GM21381 (cell line): ENCODE results near the gene CISH.

Experiments used
- ATAC-seq: cut with Tn5 transposase; IDR thresholded peaks from one replicate; pipeline ENCODE4 v1.9.1; 2021; ENCODE audit warnings: mild to moderate bottlenecking, moderate library complexity; ENCODE audit not compliant: unreplicated experiment

CISH gene

GRCh38 chr3:50611464-50612233 is at the start of gene CISH:
TSS of gene CISH (minus strand) at chr3:50611774. CDS start at chr3:50611650, 124 bp downstream.
- ATAC-seq: peak; percentile 66

DNA sequence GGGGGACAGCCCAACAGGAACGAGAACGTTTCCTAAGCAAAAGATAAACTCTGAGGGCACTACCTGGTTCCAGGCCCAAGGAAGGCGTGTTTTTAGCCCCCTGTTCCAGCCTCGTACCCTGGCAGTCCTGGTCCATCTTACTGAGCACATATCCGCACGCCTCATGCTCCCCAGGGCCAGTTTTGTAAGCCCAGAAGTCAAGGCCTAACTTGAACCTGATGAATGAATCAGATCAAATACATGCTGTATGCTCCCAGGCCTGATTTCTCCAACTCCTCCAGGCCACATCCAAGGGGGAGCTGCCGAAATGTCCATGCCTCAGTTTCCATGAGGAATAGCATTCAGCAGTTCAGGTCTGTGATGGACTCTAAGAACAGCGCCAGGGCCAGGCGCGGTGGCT is 48.8 kb upstream of the CISH start:
- ATAC-seq: no peak

GRCh38 chr3:50658831-50659230 is 47.3 kb upstream of the CISH start:
- ATAC-seq: no peak

GRCh38 chr3:50658416-50658815 is 46.8 kb upstream of the CISH start:
- no peak for ATAC-seq

DNA sequence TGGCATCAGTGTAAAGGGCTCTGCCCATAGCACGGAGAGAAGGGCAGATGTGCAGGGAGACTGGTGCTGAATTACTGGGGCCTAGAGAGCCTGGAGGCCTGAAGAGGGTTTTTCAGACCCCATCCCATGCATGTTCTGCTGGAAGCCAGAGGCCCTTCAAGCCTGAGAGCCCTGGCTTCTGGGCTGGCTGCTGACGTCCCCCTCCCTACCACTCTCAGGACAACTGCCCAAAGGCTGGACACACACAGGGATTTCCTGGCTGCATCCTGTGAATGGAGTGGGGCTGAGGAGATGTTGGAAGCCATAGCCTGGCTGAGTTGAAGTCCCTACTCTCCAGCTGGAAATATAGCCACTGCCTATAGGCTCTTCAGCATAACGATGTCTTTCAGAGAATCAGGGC is 46.2 kb upstream of the CISH start:
- ATAC-seq: no peak

GRCh38 chr3:50657407-50657806 is 45.8 kb upstream of the CISH start:
- no peak for ATAC-seq

GRCh38 chr3:50656417-50657195 is 45.0 kb upstream of the CISH start:
- no peak for ATAC-seq

GRCh38 chr3:50655009-50655830 is 43.6 kb upstream of the CISH start:
- ATAC-seq: no peak

DNA sequence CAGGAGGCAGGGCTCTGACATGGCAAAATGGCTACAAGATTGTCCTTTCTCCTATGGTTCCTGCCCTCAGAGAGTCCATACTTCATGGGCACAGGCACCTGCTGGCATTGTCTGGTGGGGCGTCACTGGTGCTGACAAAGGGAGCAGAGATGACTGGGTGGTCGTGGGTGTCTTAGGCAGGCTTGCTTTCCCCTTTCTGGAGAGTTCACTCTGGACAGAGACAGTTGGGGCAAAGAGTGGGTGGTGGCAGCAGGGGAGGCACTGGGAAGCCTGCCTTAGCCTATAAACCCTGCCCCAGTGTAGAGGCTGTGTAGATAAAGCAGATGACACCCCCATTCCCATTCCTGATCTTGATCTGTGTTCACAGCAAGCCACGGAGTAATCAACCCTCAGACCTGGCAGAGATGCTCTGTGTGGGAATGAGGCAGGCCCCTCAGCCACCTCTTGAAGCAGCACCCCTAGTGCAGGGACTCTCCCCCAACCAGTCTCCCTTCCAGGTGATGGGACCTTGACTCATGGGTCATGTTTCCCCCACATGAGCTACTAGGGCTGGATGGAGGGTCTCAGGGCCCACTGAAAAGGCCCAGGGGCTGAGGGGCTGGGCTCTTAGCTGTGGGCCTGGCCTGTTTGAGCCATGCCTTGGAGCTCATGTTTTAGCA is 42.5 kb upstream of the CISH start:
- no peak for ATAC-seq

- no peak for ATAC-seq
Measured at GRCh38 chr3:50652709-50653108, 41.1 kb upstream of the CISH start.

DNA sequence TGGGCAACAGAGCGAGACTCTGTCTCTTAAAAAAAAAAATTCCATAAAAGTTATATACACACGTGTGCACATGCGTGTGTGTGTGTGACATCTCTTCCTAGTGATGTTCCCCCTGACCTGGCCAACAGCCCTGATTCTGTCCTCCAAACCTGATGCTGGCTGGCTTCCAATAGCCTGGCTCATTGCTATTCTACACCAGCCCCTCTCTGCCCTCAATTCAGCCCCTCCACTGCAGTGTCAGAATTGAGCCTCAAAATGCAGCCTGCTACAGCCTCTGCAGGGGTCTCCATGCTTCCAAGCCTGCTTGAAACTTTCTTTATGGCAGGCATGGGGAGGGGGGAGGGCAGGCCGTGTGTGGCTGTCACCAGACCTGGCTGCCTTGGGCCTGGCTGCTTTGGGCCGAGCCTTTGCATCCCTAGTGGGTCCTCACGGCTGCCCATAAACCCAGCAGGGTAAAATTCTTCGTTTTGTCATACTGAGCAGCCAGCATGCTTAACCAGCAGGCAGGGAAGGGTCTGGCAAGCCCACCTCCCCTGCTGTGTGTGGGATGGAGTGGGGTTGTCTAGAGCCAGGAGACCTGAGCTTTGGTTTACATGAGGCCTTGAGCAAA is 40.5 kb upstream of the CISH start:
- no peak for ATAC-seq

DNA sequence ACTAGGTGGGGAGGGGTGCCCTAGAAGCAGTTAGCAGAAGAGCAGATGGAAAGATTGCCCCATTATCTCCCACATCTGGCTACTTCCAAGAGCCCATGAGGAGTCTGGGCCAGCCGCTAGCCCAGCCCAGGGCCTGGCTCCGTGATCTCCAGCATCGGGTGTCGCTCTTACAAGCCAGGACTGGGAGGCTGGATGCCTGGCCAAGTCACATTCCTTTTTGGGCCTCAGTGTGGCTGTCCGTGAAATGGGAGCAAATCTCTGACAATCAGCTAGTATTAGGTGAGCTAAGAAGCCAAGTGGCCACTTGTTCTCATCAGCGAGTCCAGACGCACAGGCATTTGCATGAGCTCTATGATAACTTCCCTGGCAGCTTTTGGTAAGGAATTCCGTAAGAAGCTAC is 39.9 kb upstream of the CISH start:
- no peak for ATAC-seq

DNA sequence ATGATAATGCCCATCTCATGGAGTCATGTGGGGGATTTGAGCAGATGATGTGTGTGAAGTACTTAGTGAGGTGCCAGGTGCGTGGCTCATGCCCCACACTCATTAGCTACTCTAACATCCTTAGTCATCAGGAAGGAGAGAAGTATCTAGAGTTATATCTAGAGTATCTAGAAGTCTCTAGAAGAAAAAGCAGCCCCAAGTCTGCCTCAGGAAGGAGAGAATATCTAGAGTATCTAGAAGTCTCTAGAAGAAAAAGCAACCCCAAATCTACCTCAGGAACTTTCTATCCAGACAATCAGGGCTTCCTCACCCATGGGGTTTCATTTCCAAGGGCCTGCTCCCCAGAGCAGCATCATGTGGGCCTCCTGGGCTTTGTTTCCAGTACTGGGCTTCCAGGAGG is 38.4 kb upstream of the CISH start:
- ATAC-seq: no peak

- no peak for ATAC-seq
Measured at GRCh38 chr3:50649451-50649931, 37.9 kb upstream of the CISH start.

DNA sequence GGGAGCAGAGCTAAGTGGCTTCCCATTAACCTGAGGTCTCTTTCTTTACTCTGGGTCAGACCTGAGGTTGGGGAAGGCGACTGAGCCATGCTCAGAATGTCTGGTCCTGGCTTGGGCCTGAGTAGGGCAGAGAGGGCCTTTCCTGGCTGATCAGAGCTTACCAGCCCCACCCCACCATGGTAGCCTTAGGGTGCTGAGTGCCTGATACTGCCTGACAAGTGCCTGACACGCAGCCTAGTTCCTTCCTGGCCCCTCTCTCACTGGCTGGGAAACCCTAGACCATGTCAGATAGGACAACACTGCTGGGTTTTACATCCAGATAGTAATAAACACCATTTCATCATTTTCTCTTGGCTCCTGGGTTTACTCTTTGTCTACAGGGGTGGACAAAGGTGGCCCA is 37.4 kb upstream of the CISH start:
- ATAC-seq: no peak

- no peak for ATAC-seq
Measured at GRCh38 chr3:50648313-50648712, 36.7 kb upstream of the CISH start.

GRCh38 chr3:50645378-50645777 is 33.8 kb upstream of the CISH start:
- no peak for ATAC-seq

- ATAC-seq: no peak
Measured at GRCh38 chr3:50644561-50644960, 33.0 kb upstream of the CISH start.

DNA sequence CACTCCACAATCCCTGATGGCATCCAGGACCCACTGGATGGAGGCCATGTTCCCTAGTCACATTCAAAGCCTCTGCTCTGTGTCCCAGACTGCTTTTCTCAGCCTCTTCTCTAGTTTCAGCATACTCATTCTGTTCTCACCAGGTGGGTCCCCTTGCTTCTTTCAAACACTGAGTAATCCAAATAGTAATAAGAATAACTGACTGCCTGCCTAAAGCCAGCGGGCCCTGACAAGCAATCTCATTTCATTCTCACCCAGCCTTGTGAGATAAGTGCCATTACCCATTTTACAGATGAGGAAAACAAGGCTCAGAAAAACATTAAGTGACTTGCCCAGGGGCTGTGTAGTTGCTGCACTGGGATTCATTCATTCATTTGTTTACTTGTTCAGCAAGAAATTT is 30.8 kb upstream of the CISH start:
- no peak for ATAC-seq

DNA sequence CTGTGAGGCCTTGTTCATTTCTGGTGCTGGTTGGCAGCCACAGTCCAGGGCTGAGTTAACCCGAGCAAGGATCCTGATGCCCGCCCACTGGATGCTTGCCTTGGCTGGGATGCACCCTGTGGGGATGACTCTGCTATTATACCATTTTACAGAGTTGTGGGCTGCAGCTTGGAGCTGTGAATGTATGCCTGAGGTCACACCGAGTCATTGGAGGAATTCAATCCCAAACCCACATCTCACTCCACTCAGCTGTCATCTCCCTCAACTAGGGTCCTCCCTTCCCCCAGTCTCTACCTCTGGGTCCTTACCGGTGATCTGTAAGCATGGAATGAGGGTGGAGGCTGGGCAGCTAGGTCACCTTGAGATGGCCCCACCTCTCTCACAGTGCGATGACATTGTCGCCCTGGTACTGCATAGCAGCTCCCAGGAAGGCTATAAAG is 27.5 kb upstream of the CISH start:
- ATAC-seq: no peak
